Measurements from ENCODE around the gene PRR22.

Gene PRR22

DNA sequence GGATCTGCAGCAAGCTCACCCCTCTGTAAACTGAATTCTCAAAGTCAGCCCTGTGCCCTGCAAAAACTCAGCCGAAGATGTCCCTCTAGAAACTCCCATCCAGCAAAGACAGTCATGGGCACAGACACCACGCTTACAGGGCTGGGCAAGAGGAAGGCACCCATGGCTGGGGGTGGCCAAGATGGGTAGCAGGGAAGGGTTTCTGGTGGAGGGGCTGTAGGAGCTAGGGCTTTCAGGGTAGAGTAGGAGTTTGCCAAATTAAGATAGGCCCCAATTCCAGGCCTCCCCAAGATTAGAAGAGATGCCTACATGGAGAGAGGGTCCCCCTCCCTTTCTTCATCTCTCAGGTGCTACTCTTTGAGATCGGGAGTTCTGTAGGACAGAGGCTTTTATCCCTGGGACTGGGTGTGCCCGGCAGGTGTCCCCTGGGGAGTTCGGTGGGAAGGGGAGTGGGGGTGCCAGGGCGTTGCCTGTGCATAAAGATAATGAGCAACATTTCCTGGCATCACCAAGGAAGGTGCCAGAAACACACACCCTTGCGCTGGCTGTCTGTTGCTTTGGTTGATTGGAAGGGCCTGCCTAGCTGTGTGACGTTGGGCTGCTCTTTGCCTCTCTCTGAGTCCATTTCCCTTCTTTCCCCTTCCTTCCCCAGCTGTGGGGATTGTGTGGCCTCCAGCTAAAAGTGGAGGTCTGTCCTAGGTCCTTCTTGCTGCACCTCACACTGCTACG is 29.7 kb upstream of the PRR22 start:
- no peak overlapping the region for H3K4me3 ChIP-seq (ENCODE audit: low read depth, low read length)

GRCh38 chr19:5811117-5811516 is 26.6 kb upstream of the PRR22 start:
- no peak overlapping the region for H3K4me3 ChIP-seq (ENCODE audit: low read depth, low read length)

DNA sequence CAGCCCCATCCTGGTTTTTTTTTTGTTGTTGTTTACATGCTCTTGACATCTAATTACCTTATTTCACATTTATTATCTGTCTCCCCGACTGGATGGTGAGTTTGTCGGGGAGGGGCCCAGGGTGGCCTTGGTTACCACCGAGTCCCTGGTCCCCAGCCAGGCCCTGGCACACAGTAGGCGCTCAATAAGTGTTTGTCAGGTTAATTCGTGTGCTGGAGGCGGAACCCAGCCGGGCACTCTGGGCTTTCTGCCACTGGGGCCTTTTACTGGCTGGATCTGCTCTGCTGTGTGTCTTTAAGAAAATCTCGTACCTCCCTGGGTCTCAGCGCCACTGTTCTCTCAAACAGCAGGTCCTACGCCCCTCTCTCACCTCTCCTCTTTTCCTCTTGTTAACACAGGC is 24.9 kb upstream of the PRR22 start:
- H3K4me3 ChIP-seq (ENCODE audit: low read depth, low read length), result no peak overlapping the region

DNA sequence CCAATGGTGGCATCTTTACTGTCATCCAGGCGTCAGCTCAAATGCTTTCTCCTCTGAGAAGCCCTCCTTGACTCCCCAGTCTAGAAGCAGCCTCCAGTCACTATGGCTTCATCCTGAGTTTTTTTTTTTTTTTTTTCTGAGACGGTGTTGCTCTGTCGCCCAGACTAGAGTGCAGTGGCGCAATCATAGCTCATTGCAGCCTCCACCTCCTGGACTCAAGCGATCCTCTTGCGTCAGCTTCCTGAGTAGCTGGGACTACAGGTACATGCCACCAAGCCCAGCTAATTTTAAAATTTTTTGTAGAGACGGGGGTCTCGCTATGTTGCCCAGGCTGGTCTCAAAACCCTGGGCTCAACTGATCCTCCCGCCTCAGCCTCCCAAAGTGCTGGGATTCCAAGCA is 24.5 kb upstream of the PRR22 start:
- no peak overlapping the region for H3K4me3 ChIP-seq (ENCODE audit: low read depth, low read length)

GRCh38 chr19:5808120-5808816 is 23.7 kb upstream of the PRR22 start:
- H3K4me3 ChIP-seq (ENCODE audit: low read depth, low read length), result no peak overlapping the region

DNA sequence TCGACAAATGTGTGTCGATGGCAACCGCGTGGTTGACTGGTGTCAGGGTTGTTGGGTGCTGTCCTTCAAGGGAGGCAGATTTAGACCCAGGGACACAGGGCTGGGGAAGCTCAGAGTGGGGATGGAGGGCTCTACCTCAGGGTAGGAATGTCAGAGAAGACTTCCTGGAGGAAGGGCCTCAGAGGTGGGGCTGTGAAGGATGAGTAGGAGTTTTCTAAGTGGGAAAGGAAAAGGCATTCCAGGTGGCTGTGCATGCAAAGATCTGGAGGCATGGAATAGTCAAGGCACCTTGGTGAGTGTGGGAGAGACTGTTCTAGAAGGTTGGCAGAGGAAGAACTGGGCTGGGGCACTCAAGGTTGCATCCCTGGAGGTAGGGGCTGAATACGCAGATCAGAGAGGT is 22.4 kb upstream of the PRR22 start:
- no peak overlapping the region for H3K4me3 ChIP-seq (ENCODE audit: low read depth, low read length)

- no peak overlapping the region for H3K4me3 ChIP-seq (ENCODE audit: low read depth, low read length)
Observed at GRCh38 chr19:5806133-5806489, 21.6 kb upstream of the PRR22 start.

DNA sequence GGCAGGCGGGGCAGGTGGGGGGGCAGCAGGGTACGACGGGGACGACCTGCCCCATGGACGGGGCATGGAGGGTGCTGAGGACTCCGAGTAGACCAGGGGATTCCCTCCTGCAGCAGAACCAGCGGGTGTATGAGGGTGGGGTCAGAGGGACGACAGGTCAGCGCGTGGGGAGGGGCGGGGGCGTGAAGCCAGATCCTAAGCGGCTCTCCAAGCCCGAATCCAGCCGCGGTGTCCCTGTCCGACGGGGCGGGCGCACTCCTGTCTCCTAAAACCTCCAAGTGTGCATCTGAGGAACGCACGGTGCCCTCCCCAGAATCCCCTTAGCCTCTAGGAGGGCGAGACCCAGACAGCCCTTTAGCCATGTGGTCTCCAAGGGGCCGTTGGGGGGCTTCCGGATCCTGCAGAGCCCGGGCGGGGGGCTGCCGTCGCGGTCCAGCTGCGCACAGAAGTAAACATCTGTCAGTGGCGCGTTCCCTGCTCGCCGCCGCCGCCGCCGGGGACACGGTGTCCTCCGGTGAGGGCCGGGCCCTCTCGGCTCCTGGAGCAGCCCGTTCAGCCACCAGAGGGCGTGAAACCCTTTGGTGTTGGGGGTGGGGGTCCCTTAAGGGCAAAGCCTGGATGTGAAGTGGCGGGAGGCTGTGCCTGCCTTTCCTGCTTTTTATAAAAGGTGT is 21.1 kb upstream of the PRR22 start:
- peak overlapping the region; percentile 33 for H3K4me3 ChIP-seq (ENCODE audit: low read depth, low read length)

DNA sequence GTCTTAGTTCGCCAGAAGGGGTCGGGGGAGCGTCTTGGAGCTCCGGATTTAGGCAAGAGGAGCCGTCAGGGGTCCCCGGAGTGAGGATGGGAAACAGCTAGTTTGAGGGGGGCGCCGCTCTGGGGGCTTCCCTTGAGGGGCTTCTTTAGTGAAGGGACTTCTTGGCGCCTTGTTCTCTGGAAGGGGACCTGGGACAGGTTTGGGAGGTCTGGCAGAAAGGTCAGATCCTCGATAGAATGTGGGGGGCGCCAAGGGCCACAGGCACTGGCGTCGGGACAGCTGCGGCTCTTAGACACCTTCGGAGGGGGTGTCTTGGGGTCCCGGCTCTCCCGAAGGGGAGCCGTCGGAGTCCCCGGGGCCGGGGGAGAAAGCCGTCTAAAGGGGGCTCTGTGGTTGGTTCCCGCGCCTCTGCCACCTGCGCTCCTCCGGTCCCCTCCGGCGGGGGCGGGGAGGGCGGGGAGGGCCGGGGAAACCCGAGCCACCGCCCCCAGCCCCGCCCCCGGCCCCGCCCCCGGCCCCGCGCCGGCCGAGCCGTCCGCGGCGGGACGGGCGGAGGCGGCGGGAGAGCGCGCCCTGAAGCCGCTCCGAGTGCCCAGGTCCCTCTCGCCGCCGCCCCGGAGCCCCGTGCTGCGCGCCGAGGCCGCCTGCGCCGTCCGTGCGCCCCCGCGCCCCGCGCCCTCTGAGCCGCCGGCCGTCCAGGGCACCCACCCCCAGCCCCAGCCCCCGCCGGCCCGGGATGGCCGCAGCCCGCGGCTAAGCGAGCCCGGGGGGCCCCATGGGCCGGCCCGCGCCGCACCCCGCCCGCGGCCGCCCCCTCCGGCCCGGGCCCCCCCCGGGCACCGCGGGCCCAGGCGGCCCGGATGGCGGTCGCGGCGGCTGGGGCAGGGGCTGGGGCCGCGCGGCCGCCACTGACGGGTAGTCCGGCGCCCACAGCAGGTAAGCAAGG is 20.2 kb upstream of the PRR22 start, which contains the start of gene NRTN:
TSS of gene NRTN (plus strand) at position 552 of the 946 bp plus-strand sequence. CDS start 19,099 bp downstream, outside the sequence.
- peak within 1 kb of the TSS; percentile 33 for H3K4me3 ChIP-seq (ENCODE audit: low read depth, low read length)

DNA sequence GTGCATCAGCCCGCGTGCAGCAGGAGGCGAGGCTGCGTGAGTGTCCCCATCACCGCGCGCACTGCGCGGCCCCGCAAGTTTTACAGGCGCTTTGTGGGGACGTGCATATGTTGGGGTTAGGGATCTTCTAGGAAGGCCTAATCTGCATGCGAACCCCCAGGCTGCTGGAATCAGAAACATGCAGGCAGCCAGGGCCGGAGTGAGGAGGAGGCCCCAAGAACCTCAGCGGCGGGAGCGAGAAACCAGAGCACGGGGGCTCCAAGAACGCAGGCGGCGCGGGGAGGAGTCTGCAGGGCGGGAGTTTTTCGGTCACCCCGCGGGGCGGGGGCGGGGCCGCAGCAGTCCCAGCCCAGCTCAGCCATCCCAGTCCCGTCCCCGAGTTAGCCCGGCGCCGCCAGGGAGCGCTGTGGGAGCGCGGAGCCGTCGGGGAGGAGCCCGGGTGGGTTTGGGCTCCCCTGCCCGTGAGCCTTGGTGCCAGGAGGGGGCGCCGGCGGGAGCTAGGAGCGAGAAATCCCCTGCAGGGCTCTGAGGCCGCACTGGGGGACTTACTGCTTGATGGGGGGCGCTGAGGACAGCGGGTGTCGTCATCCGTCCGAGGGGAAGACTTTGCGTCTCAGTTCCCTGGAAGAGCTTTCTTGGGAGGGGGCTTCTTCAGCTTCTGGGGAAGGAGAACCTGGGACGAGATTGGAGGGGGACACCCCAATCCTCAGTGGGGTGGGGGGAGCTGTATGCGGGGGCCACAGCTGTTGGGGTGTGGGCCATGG is 19.4 kb upstream of the PRR22 start:
- peak overlapping the region; percentile 21 for H3K4me3 ChIP-seq (ENCODE audit: low read depth, low read length)

DNA sequence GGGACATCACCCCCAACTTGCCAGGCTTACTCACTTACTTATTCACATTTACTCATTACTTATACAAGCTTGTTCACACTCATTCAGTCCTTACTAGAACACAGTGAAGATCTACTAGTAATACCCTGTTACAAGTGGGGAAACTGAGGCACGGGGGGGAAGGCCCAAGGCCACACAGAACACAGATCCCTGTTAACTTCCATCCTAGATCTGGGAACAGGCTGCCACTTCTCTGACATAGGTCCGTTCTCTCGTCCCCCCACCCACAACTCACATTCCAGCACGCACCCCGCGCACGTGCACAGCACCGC is 18.9 kb upstream of the PRR22 start:
- peak overlapping the region; percentile 21 for H3K4me3 ChIP-seq (ENCODE audit: low read depth, low read length)

GRCh38 chr19:5801796-5802619 is 17.5 kb upstream of the PRR22 start:
- H3K4me3 ChIP-seq (ENCODE audit: low read depth, low read length), result no peak overlapping the region

- H3K4me3 ChIP-seq (ENCODE audit: low read depth, low read length), result no peak overlapping the region
Observed at GRCh38 chr19:5800361-5801270, 16.1 kb upstream of the PRR22 start.

- H3K4me3 ChIP-seq (ENCODE audit: low read depth, low read length), result no peak overlapping the region
Observed at GRCh38 chr19:5799247-5800241, 15.0 kb upstream of the PRR22 start.

DNA sequence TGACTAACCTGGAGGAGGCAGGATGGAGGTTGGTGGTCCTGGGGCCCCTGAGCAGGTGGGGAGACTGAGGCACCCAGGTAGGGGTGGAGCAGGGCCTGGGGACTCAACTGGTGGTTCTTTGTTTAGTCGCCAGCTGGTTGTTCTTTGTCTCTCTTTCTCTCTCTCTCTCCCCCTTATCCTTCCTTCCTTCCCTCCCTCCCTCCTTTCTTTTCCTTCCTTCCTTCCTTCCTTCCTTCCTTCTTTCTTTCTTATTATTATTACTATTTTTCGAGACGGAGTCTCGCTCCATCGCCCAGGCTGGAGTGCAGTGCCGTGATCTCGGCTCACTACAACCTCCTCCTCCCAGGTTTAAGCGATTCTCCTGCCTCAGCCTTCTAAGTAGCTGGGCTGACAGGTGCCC is 13.7 kb upstream of the PRR22 start:
- no peak overlapping the region for H3K4me3 ChIP-seq (ENCODE audit: low read depth, low read length)

DNA sequence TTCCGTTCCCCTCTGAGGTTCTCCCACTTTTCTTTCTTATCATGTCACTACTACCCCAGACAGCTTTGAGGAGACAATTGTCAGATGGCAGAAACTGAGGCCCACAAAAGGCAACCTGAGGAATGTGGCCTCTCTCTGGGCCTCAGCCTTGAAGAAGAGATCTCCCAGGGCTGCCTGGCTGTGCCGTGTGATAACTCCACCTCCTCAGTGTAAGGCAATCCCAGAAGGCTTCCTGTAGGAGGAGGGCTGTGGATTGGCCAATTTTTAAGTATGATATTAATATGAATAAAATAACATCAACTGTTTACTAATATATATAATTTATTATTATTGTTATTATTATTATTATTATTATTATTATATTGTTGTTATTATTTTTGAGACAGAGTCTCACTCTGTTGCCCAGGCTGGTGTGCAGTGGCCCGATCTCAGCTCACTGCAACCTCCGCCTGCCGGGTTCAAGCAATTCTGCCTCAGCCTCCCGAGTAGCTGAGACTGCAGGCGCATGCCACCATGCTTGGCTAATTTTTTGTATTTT is 10.9 kb upstream of the PRR22 start:
- H3K4me3 ChIP-seq (ENCODE audit: low read depth, low read length), result no peak overlapping the region

GRCh38 chr19:5793188-5793587 is 8.6 kb upstream of the PRR22 start:
- no peak overlapping the region for H3K4me3 ChIP-seq (ENCODE audit: low read depth, low read length)
